Fibroblast of pulmonary artery (primary cell): ENCODE results near the gene PDE3B.
"Not testable (repeated sequence)": the region's sequence is repeated elsewhere in the genome, so short reads cannot be mapped to it uniquely, and the experiment has no call there.

ENCODE experiments used
- DNase-seq: peaks from one replicate; pipeline ENCODE4 v3.0.0-alpha.2; 2010; ENCODE audit warnings: low read depth
- H3K4me3 ChIP-seq: replicated peaks from 2 replicates; pipeline ENCODE4 v1.5.1; 2011; ENCODE audit warnings: low read depth, mild to moderate bottlenecking, control low read depth, low read length, moderate library complexity
- TF ChIP-seq, protein P1 (sequence below): IDR thresholded peaks from 2 replicates; pipeline ENCODE4 v1.5.1; 2011; ENCODE audit warnings: mild to moderate bottlenecking, control low read depth, low read length, inconsistent platforms; ENCODE audit errors: missing control alignments

Gene PDE3B

DNA sequence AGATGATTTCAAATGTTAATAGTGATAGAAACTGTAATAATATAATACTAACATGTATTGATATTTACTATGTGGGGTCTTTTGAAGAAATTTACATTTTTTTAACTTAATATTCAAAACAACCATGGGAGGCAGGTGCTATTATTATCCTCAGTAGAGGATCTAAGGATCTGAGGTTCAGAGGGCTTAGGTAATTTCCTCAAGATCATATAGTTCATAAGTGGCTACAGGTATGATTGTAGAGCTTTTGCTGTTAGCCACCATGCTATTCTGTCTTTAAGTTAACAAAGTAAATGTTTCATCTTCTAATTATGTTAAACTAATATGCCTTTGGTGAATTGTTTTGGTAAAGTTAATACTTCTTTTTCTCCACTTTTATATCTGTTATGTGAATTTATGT lies 83.6 kb downstream of the PDE3B start:
- TF ChIP-seq, protein P1, sequence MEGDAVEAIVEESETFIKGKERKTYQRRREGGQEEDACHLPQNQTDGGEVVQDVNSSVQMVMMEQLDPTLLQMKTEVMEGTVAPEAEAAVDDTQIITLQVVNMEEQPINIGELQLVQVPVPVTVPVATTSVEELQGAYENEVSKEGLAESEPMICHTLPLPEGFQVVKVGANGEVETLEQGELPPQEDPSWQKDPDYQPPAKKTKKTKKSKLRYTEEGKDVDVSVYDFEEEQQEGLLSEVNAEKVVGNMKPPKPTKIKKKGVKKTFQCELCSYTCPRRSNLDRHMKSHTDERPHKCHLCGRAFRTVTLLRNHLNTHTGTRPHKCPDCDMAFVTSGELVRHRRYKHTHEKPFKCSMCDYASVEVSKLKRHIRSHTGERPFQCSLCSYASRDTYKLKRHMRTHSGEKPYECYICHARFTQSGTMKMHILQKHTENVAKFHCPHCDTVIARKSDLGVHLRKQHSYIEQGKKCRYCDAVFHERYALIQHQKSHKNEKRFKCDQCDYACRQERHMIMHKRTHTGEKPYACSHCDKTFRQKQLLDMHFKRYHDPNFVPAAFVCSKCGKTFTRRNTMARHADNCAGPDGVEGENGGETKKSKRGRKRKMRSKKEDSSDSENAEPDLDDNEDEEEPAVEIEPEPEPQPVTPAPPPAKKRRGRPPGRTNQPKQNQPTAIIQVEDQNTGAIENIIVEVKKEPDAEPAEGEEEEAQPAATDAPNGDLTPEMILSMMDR, result no peak
- DNase-seq, result no peak
- no peak overlapping the region for H3K4me3 ChIP-seq

- TF ChIP-seq, protein P1, result no peak
- no peak overlapping the region for H3K4me3 ChIP-seq
- DNase-seq, result no peak
Measured at GRCh38 chr11:14727746-14728145, 84.1 kb downstream of the PDE3B start.

- H3K4me3 ChIP-seq, DNase-seq: not testable (repeated sequence)
Measured at GRCh38 chr11:14740539-14740938, 96.9 kb downstream of the PDE3B start.

DNA sequence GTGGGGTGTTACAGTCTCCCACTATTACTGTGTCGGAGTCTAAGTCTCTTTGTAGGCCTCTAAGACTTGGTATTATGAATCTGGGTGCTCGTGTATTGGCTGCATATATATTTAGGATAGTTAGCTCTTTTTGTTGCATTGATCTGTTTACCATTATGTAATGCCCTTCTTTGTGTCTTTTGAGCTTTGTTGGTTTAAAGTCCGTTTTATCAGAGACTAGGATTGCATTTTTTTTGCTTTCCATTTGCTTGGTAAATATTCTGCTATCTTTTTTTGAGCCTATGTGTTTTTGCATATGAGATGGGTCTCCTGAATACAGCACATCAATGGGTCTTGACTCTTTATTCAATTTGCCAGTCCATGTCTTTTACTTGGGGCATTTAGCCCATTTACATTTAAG lies 97.6 kb downstream of the PDE3B start:
- DNase-seq, result no peak
- H3K4me3 ChIP-seq, result no peak overlapping the region
- TF ChIP-seq, protein P1, result no peak

DNA sequence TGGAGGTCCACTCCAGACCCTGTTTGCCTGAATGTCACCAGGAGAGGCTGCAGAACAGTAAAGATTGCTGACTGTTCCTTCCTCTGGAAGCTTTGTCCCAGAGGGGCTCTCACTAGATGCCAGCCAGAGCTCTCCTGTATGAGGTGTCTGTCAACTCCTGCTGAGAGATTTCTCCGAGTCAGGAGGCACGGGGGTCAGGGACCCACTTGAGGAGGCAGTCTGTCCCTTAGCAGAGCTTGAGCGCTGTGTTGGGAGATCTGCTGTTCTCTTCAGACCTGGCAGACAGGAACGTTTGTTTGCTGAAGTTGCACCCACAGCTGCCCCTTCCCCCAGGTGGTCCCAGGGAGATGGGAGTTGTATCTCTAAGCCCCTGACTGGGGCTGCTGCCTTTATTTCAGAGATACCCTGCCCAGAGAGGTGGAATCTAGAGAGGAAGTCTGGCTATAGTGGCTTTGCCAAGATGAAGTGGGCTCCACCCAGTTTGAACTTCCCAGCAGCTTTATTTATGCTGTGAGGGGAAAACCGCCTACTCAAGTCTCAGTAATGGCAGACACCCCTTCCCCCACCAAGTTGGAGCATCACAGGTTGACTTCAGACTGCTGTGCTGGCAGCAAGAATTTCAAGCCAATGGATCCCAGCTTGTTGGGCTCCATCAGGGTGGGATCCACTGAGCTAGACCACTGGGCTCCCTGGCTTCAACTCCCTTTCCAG lies 99.4 kb downstream of the PDE3B start:
- DNase-seq, result no peak

DNA sequence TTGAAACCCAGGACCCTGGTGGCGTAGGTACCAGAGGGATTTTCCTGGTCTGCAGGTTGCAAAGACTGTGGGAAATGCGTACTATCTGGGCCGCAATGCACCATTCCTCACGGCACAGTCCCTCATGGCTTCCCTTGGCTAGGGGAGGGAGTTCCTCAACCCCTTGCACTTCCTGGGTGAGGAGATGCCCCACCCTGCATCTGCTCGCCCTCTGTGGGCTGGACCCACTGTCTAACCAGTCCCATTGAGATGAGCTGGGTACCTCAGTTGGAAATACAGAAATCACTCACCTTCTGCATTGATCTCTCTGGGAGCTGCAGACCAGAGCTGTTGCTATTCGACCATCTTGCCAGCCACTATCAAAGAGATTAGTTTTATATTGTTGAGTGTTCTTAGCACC lies 100.1 kb downstream of the PDE3B start:
- DNase-seq, H3K4me3 ChIP-seq: not testable (repeated sequence)

More for the DNA sequence above, 99.4 kb downstream of the PDE3B start:
- H3K4me3 ChIP-seq, result no peak overlapping the region
- TF ChIP-seq, protein P1, result no peak

GRCh38 chr11:14746857-14747395 lies 103.3 kb downstream of the PDE3B start:
- DNase-seq, result no peak
- TF ChIP-seq, protein P1, result no peak
- no peak overlapping the region for H3K4me3 ChIP-seq

- TF ChIP-seq, protein P1, result no peak
- no peak for DNase-seq
- H3K4me3 ChIP-seq, result no peak overlapping the region
Measured at GRCh38 chr11:14748090-14748489, 104.5 kb downstream of the PDE3B start.
